Right renal pelvis (tissue), 4 donors: ENCODE results near the gene MND1. TPM values are rescaled to one million over a fixed set of nuclear protein-coding genes. Genes with fewer than 3 reads are reported as not detected.
"Not testable (repeated sequence)": the region's sequence is repeated elsewhere in the genome, so short reads cannot be mapped to it uniquely, and the experiment has no call there.

ENCODE experiments used
- DNase-seq, 4 donors: peaks; one replicate each; pipeline ENCODE4 v3.0.0-alpha.2; 2013; ENCODE audit warnings: low read depth in 4 of 4, low spot score in 3 of 4, missing footprints in 1 of 4
- polyA plus RNA-seq, 4 donors: library from polyadenylated mRNA; unstranded; fragments of 120-200 nt; gene quantifications; one replicate each; pipeline ENCODE4 v1.2.1, GENCODE V29; 2013; ENCODE audit not compliant: insufficient read length in 4 of 4

MND1 gene
- polyA plus RNA-seq, 4 donors = 15.6 to 18.6 (median 17.7) TPM

GRCh38 chr4:153394945-153395344 lies 50.5 kb downstream of the MND1 start:
- no peak for DNase-seq

DNA sequence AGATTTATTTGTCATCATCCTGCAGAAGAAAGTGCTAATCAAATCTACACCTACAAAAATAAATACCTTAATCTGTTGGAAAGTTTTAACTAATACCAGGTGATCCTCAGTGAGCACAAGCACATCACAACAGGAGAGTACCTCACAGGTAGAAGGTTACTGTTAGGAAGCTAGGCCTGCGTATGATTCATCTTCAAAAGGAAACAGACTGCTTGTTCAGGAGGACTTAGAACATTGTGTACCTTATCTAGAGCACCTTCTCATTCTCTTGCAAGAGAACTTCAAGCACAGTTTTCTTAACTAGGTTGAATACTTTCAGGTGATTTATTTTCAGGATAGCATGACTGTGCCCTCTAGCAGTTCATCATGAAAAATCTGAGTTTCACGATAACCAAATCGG lies 54.2 kb downstream of the MND1 start:
- DNase-seq = no peak

- DNase-seq = no peak
Observed at GRCh38 chr4:153399358-153399757, 54.9 kb downstream of the MND1 start.

DNA sequence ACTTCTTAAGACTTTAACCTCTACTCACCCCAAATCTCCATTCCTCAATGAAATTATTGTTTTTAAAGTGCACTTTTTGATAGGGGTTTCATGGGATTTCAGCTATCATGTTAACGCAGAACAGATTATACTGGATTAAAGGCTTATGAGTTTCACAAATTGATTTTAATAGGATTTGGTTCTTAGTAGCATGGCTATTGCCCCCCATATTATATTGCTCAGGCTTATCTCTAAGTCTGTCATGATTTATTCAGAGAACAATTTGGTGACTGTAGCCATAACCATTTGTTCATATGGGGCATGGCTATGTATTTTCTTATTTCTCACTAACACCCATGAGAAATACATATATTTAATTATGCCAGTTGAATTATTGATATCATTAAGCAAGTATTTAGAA lies 57.0 kb downstream of the MND1 start:
- DNase-seq = no peak

GRCh38 chr4:153402366-153402765 lies 57.9 kb downstream of the MND1 start:
- DNase-seq = no peak

GRCh38 chr4:153403726-153404125 lies 59.2 kb downstream of the MND1 start:
- DNase-seq = no peak

GRCh38 chr4:153407906-153408305 lies 63.4 kb downstream of the MND1 start:
- DNase-seq = no peak

GRCh38 chr4:153408932-153409331 lies 64.4 kb downstream of the MND1 start:
- DNase-seq = no peak

DNA sequence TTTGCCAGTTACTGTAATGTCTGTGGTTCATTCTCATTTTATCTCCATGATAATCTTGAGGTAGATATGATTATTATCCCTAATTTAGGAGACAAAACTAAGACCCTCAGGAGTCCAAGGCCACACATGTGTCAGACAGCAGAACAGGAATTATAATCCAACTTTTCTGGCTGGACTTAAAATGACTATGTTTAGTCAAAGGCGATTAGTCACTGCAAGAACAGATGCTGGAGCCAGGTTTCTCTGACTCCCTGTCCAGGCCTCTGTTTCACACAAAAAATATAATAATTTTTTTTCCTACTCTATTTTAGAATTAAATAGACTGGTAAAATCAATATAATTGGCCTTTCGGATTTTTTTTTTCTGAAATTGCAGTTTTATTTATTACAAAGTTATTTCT lies 64.9 kb downstream of the MND1 start:
- DNase-seq = no peak

GRCh38 chr4:153409924-153410501 lies 65.5 kb downstream of the MND1 start:
- no peak for DNase-seq

DNA sequence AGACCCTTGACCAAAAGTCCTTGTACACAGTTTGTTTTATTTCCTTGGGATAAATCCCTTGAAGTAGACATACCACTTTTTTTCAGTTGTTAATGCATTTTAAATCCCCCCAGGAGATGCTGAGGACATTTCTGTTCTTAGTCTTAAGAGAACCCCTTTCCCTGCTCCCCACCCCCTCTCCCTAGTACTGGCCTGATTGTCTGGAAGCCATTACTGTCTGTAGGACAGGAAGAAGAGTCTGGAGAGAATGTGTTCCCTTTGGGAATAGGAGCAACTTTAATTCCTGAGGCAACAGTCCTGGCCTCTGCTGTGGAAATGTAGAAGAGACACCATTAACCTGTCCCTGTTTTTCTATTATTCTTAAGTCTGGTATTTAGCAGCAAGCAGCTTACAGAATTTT lies 69.4 kb downstream of the MND1 start:
- DNase-seq = no peak

- DNase-seq = not testable (repeated sequence)
Observed at GRCh38 chr4:153416456-153416855, 72.0 kb downstream of the MND1 start.

DNA sequence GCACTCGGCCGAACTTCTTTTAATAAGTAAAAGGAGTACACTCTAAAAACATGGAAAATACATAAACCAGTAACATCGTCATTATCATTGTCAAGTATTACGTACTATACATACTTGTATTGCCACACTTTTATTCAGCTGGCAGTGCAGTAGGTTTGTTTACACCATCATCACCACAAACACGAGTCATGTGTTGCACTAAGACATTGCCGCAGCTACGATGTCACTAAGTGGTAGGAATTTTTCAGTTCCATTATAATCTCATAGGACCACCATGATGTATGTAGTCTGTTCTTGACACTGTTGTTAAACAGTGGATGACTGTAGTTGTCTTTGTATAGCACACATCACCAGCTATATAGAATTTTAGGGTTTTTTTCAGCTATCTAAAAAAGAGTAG lies 73.6 kb downstream of the MND1 start:
- no peak for DNase-seq

DNA sequence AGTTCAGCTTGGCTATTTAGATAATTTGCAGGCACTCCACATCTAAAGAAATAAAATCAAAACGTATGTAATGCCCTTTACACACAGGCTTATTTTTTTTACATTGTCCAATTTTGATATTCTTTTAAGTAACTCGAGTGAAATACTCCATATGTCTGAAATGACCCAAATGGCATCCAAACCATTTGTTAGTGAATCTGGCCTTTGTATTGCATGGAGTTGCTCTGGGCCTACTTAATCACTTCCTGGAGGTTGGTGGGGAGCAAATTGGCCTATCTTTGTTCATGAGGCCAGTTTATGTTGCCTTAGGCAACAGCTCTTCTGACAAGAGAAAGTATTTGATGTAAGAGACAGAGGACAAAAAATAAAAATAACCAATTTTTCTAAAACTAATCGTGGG lies 74.1 kb downstream of the MND1 start:
- no peak for DNase-seq

DNA sequence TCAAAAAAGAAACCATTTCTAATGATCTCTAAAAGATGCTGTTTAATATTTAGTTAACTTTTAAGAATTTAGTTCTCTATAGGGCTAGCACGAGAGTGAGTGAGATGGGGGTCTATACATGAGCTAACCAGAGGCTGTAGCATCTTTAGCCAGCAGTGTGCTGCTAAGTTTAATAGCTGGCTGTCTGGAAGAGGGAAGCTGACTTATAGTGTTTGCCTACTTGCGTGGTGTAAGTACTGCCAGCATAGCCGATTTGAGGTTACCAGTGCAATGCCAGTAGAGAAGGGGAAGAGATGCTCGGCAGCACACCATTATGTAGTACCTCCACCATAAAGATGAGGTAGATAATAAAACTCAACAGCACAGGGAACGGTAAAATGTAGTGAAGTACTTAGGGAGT lies 74.5 kb downstream of the MND1 start:
- no peak for DNase-seq

GRCh38 chr4:153419673-153420278 lies 75.3 kb downstream of the MND1 start:
- no peak for DNase-seq

DNA sequence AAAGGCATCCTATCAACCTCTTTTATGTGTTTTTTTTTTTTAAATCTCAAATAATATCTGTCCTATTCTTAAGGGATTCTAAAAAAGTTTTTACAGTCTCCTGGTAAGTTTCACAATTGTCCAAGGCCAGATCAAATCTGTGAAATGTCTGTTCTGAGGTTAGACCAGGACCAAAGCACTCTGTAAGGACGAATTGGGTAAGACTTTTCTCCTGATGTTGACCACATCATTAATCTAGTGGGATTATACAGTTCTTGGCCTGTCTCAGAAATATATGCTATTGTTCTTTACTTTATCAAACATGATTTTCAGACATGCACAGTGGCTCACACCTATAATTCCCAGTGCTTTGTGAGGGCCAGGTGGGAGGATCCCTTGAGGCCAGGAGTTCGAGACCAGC lies 75.9 kb downstream of the MND1 start:
- no peak for DNase-seq

DNA sequence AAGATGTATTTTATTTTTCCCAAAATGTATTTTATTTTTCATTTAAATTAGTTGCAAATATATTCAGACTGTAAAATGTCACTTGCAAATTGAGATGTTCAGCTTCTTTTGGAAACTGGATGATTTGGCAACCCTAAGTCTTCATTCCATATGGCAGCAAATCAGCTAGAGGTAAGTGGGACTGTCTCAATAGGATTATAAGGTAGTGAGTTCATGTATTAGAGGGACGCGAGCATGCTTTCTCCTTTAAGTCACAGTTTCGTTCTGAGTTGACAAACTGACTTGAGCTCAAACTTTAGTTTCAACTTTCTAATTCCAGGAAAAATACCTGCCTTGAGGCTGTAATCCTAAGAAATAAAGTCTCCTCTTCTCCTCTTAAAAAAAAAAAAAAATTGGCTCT lies 77.5 kb downstream of the MND1 start:
- no peak for DNase-seq

DNA sequence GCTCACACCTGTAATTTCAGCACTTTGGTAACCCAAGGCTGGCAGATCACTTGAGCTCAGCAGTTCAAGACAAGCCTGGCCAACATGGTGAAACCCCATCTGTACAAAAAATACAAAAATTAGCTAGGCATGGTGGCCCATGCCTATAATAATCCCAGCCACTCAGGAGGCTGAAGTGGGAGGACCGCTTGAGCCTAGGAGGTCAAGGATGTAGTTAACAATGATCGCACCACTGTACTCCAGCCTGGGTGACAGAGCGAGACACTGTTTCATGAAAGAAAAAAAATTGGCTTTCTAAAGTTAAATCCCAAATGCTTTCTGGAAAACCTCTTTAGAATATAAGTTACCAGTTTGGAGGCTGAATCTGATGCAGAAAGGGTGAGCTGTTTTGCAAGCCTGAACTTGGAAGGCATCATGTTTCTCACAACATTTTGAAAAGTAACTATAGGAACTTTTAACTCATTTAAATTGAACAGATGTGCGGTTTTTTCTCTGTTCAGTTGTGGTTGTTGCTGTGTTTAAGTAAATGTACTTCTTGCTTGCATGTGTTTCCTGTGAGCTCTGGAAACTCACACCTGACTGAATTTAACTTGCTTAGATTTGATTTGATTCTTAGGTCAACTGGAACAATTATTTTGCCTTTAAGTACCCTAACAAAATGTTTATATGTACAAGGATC lies 81.9 kb downstream of the MND1 start:
- DNase-seq = no peak

DNA sequence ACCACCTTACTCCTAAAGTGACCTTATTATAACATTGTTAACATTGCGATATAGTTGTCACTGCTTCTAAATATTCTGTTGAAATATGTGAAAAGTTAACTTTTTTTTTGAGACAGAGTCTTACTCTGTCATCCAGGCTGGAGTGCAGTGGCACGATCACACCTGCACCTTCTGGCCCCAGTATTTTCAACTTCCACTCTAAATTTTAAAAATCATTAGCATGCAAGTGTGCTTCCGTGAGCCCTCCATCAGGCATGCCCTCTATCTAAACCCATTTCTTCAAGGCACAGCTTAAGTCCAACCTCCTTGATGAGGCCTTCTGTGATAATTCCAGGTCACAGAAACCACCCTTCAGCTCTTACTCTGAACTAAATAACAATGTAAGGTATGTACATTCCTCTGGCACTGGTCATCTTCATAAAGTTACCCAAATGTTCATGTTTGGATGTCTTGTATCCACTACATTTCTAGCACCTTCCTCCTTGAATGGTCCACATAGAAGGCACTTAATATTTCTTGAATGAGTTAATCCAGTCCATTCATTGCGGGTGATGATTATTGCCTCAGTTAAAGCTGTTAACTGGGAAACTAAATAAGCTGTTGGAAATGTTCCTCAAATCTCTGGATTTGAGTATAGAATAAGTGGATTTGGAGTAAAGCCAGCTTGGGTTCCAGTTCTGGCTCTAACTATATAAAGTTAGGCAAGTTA lies 83.0 kb downstream of the MND1 start:
- DNase-seq = no peak

- DNase-seq = peak in 3 of 4 donors; percentile 40 to 56 (median 43)
Observed at GRCh38 chr4:153428941-153429475, 84.5 kb downstream of the MND1 start.
